NCI-H1105 treated with DMSO at 0.1 percent for 48 hours (cell line): ENCODE measurements around the gene KLF4.

Experiments
- DNase-seq: peaks from one replicate; lab custom pipeline; 2025; lab: John Stamatoyannopoulos, UW

KLF4 gene

GRCh38 chr9:107447834-107448233 is 41.7 kb downstream of the KLF4 start:
- peak; percentile 19 for DNase-seq

GRCh38 chr9:107447081-107447480 is 42.5 kb downstream of the KLF4 start:
- no peak for DNase-seq

GRCh38 chr9:107446491-107446890 is 43.1 kb downstream of the KLF4 start:
- no peak for DNase-seq

- DNase-seq, result no peak
These were observed 45.8 kb downstream of the KLF4 start for GRCh38 chr9:107443786-107444185.

GRCh38 chr9:107439991-107440456 is 49.5 kb downstream of the KLF4 start:
- DNase-seq, result no peak

- DNase-seq, result peak; percentile 81
These were observed 51.1 kb downstream of the KLF4 start for GRCh38 chr9:107438211-107439031.

GRCh38 chr9:107437716-107438115 is 51.9 kb downstream of the KLF4 start:
- no peak for DNase-seq

GRCh38 chr9:107435415-107435814 is 54.2 kb downstream of the KLF4 start:
- DNase-seq, result no peak
